ENCODE results near the gene CTNS.

DNA sequence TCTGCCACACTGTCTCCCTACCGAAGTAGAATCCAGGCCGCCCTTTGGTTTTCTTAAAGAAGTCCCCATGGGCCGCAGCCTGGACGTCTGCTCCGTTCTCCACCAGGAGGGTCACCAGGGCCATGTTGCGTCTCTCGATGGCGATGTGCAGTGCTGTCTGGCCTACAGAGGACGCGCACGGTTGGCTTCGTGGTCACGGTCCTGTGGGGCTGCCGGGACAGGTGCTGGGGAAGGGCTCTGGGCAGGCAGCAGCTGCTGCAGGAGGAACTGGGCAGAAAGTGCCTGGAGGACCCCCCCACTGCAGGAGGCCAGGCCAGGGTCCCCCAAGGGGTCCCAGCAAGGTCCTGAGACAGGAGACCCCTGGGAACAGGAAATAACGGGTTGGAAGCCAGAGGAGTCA, 46.3 kb upstream of the CTNS start:
- TF ChIP-seq CTCF (IDR thresholded peaks at IDR 0.05) (no peak), ZFX (IDR thresholded peaks at IDR 0.05; ENCODE audit: borderline replicate concordance) (no peak)

Measured in 22Rv1 (cell line).